HG02588 (cell line): Measurements from ENCODE around the gene TMEM98.
A peak's percentile ranks its signal among the peaks of the same experiment; 100 is the strongest.
"Not testable (repeated sequence)": the region's sequence is repeated elsewhere in the genome, so short reads cannot be mapped to it uniquely, and the experiment has no call there.

Experiments
- ATAC-seq: cut with Tn5 transposase; IDR thresholded peaks from one replicate; pipeline ENCODE4 v1.9.1; 2021; ENCODE audit warnings: mild to moderate bottlenecking, moderate library complexity; ENCODE audit not compliant: unreplicated experiment

Gene TMEM98

DNA sequence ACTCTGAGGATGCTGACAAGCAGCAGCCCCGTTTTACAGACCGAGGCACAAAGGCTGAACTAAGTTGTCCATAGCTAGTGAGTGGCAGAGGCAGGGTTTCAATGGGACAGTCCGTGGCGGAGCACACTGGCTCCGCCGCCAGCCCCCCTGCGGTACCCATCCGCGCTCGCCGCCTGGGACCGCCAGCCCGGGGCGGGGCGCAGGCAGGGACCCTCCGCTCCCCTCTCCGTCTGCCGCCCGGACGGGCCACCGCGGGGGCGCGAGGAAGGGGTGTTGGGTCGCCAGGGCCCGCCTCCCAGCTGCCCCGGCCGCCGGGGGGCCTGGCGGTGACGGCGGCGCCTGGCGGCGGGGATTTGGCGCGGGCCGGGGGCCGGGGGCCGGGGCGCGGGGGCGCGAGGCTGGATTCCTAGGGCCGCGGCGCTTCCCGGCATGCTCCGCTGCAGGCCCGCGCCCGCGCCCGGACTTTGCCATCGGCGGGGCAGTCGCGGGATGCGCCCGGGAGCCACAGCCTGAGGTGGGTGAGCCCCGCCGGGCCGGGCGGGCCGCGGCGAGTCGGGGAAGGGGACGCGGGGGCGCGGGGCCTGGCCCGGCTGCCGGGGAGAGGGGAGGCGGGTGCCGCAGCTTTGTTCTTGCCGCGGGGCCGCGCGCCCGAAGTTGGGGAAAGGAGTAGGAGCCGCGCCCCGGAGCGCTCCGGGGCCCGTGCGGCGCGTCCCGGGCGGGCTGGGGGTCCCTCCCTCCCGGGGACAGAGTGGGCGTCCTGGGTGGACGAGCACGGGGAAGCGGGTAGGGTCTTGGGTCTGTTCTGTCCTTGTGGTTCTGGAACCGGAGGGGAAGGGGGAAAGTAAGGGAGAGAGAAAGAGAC is at the start of gene TMEM98:
Gene TMEM98 (plus strand): TSS at position 430 of the 862 bp plus-strand sequence. CDS start 3,376 bp downstream, outside the sequence.
- no peak for ATAC-seq

DNA sequence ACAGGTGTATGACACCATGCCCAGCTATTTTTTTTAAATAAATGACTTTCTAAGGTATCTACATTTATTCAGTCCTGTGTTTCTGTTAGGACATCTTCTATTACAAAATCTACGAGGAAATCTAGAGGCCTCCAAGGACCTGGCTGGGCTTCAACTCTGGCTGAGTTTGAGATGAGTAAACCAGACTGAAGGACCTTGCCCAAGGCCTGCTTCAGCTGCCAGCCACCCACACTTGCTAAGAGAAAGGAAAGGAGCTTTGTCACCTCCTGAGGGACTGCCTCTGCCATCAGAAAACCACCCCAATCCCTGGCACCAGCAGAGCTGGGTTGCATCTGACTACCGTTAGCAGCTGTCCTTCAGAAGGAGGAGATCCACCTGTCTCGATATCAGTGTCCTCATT is 49.7 kb upstream of the TMEM98 start:
- no peak for ATAC-seq

GRCh38 chr17:32879134-32879533 is 48.8 kb upstream of the TMEM98 start:
- ATAC-seq = no peak

- ATAC-seq = no peak
Observed at GRCh38 chr17:32880671-32881453, 47.1 kb upstream of the TMEM98 start.

GRCh38 chr17:32882029-32882428 is 45.9 kb upstream of the TMEM98 start:
- no peak for ATAC-seq

- ATAC-seq = no peak
Observed at GRCh38 chr17:32882734-32883133, 45.2 kb upstream of the TMEM98 start.

DNA sequence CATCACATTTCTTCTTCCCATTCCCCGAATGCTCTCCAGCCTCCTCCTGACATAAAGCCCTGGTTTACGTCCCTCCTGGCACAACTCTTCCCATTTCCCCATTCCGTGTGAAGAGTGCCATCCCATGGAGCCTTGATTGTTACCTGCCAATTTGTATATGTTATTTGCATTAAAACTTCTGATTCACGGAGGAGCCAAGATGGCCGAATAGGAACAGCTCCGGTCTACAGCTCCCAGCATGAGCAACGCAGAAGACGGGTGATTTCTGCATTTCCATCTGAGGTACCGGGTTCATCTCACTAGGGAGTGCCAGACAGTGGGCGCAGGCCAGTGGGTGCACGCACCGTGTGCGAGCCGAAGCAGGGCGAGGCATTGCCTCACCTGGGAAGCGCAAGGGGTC is 41.0 kb upstream of the TMEM98 start:
- not testable (repeated sequence) for ATAC-seq

GRCh38 chr17:32887410-32887809 is 40.5 kb upstream of the TMEM98 start:
- ATAC-seq = not testable (repeated sequence)

- no peak for ATAC-seq
Observed at GRCh38 chr17:32894245-32894644, 33.7 kb upstream of the TMEM98 start.

- no peak for ATAC-seq
Observed at GRCh38 chr17:32896647-32897258, 31.2 kb upstream of the TMEM98 start.

DNA sequence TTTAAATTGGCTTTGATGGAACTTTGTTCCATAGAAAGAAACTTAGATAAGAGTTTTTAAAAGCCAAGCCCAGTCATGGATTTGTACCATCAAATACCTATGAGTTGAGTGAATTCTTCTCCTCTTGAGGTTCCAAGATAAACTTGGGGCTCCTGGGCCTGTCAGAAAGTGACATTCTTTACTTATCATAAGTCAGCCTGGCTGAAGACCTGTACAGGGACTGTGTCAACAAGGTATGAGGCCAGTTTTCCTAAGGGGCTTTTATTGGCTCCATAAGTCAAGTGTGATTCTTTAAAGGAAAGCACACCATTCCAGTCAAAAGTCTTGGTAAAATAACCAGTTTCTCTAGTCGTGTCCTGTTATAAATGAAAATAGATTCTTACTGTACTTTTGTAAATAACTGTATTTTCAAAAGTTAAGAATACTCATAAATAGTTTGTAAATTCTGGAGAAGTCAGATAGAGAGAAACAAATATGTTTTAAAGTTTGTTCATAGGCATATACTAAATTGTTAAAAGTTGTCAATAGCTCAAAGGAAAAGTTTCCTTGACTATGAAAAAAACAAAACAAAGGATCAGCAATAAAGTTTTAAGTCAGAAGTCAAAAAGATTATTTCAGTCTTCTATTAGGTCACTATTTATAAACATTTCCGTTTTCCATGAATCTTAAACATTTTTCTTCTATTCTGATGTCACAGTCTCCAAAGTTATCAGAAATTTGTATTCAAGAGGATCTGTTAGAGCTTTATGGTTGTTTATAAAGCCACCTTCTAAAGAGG is 28.5 kb upstream of the TMEM98 start:
- ATAC-seq = no peak

DNA sequence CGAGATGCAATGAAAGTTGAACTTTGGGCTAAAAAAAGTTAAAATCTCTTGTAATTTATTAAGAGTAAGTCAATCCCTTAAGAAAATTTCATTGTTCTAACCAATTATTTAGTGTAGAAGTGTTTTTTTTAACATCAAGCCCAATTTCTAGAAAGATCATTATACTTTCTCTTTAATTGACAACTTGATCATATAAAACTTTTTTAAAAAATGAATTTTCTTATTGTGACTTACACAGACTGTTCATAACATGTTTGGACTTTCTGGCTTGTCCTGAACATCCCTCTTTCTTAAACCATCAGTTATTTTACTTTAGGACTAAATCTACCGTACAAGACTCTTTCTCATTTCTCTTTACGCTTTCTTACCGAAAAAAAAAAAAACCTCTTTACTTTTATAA is 26.2 kb upstream of the TMEM98 start:
- no peak for ATAC-seq

DNA sequence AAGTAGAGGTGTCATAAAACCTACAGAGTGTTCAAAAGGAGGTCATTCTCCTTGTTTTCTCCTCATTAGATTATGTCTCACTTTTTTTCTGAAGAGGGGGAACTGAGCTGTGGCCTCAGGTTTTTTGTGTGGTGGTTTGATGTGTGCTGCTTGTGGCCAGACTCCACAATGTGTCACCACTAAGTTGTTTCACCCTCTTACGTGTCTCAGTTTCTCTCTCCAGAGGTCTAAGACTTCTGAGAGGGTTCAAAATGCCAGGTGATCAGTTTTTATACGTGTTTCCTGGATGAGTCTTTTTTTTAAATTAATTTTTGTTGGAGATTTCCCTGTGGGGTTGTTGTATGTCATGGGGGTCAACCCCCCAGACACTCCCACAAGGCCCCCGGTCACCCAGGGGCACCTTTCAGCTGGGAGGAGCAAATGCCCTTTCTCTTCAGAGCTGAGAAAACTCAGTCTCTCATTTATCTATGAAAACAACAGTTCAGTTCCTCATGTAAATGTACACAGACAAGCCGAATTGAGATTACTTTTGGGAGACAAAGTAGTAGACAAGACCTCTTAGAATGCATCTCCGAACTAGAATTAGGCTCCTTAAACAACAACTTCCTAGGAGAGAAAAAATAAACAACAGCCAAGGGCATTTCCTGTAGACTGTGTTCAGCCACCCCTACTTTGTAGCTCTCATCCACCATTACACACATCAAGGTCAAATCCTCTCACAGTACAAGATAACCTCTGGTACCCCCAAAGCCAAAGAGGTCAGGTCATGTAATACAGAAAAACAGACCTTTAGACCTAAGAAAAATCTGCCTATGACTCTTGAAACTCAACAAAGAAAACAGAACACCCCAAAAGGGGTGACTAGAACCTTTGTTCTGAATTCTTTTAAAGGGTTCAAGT is 23.9 kb upstream of the TMEM98 start:
- ATAC-seq = no peak

GRCh38 chr17:32904891-32905290 is 23.1 kb upstream of the TMEM98 start:
- ATAC-seq = no peak

DNA sequence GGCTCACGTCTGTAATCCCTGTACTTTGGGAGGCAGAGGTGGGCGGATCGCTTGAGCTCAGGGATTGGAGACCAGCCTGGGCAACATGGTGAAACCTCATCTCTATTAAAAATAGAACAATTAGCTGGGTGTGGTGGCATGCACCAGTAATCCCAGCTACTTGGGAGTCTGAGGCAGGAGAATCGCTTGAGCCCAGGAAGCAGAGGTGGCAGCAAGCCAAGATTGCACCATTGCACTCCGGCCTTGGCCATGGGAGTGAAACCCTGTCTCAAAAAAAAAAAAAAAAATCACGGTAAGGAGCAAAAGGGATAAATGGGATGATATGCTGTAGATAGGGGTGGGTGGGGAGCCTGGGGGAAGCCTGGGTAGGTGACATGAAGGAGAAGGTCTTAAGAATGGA is 20.4 kb upstream of the TMEM98 start:
- ATAC-seq = no peak

GRCh38 chr17:32909787-32910369 is 18.1 kb upstream of the TMEM98 start:
- ATAC-seq = peak; percentile 59

DNA sequence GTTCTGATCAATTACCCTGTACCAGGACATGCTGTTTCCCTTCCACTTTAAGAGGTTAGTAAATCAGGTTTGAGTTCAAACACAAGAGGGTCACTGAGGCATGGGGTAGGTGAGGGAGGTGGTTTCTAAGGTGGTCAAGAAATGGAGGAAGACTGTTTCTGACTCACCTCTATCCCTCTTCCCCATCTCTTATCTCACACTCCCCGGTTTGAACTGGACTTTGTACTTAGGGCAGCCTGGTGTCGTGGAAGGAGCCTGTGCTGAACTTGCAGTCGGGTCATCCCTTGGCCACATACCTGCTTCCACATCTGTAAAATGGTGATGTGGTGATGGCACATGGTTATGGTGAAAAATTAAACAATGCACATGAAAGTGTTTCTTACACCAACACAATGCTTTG is 17.2 kb upstream of the TMEM98 start:
- no peak for ATAC-seq

GRCh38 chr17:32912218-32912897 is 15.6 kb upstream of the TMEM98 start:
- no peak for ATAC-seq

DNA sequence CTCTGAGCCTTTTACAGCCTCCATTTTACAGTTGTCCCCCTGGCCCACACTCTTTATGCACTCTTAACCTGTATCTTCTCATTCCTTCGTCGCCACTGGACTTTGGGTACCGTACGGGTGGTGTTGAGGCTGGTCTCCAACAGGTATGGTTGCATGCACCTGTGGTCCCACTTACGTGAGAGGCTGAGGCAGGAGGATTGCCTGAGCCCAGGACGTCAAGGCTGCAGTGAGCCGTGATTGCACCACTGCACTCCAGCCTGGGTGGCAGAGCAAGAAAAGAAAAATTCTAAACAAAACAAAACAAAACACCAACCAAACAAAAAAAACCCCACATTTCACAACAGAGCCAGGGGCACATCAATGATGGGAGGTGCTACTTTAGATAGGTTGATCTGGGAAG is 14.4 kb upstream of the TMEM98 start:
- ATAC-seq = no peak
